ENCODE results near the gene DDX60.

The DDX60 gene

GRCh38 chr4:168212656-168213055, 105.9 kb downstream of the DDX60 start:
- no peak for DNase-seq (ENCODE audit: low read depth in 2 of 2)

- no peak for DNase-seq (ENCODE audit: low read depth in 2 of 2)
These were observed 109.5 kb downstream of the DDX60 start for GRCh38 chr4:168208957-168209614.

- DNase-seq (ENCODE audit: low read depth in 2 of 2): no peak
These were observed 115.2 kb downstream of the DDX60 start for GRCh38 chr4:168203233-168203911.

GRCh38 chr4:168200685-168201084, 117.9 kb downstream of the DDX60 start:
- no peak for DNase-seq (ENCODE audit: low read depth in 2 of 2)

- no peak for DNase-seq (ENCODE audit: low read depth in 2 of 2)
These were observed 119.1 kb downstream of the DDX60 start for GRCh38 chr4:168199260-168199957.

- no peak for DNase-seq (ENCODE audit: low read depth in 2 of 2)
These were observed 120.6 kb downstream of the DDX60 start for GRCh38 chr4:168197926-168198325.

GRCh38 chr4:168188754-168189153, 129.8 kb downstream of the DDX60 start:
- no peak for DNase-seq (ENCODE audit: low read depth in 2 of 2)

- DNase-seq (ENCODE audit: low read depth in 2 of 2): no peak
These were observed 134.6 kb downstream of the DDX60 start for GRCh38 chr4:168183717-168184571.

- no peak for DNase-seq (ENCODE audit: low read depth in 2 of 2)
These were observed 140.9 kb downstream of the DDX60 start for GRCh38 chr4:168177546-168178149.

GRCh38 chr4:168174308-168174707, 144.2 kb downstream of the DDX60 start:
- no peak for DNase-seq (ENCODE audit: low read depth in 2 of 2)

- no peak for DNase-seq (ENCODE audit: low read depth in 2 of 2)
These were observed 150.8 kb downstream of the DDX60 start for GRCh38 chr4:168167714-168168284.
